Natural killer cell (primary cell): Measurements from ENCODE around the gene ATP5ME. TPM values are rescaled to one million over a fixed set of nuclear protein-coding genes. Genes with fewer than 3 reads are reported as not detected.

Experiments used
- ATAC-seq, 3 donors: fragments of 150-1000 bp in 2 of 3; fragments of 200-7000 bp in 1 of 3; cut with Tn5 transposase; 1 replicate in 1 of 3; 2 replicates in 2 of 3; pipeline ENCODE4 v1.10.0; 2021; ENCODE audit warnings: mild to moderate bottlenecking in 2 of 3, moderate library complexity in 2 of 3
- DNase-seq, 2 donors: peaks; one replicate each; pipeline versions ENCODE4 v3.0.0 to v3.0.0-alpha.2; 2013 to 2021; ENCODE audit warnings: mixed read lengths in 1 of 2
- H3K27ac ChIP-seq: one replicate; pipeline ENCODE4 v1.5.1; 2013; ENCODE audit warnings: mild to moderate bottlenecking, low read length
- H3K27me3 ChIP-seq: one replicate; pipeline ENCODE4 v1.6.1; 2013; ENCODE audit warnings: low read length; ENCODE audit not compliant: control insufficient read depth, insufficient read depth
- H3K36me3 ChIP-seq: one replicate; pipeline ENCODE4 v1.6.1; 2013; ENCODE audit warnings: low read length; ENCODE audit not compliant: control insufficient read depth, insufficient read depth
- H3K4me1 ChIP-seq: one replicate; pipeline ENCODE4 v1.6.1; 2013; ENCODE audit warnings: low read length; ENCODE audit not compliant: control insufficient read depth, insufficient read depth
- H3K4me3 ChIP-seq: one replicate; pipeline ENCODE4 v1.5.1; 2013; ENCODE audit warnings: low read length
- H3K9me3 ChIP-seq: one replicate; pipeline ENCODE4 v1.6.1; 2013; ENCODE audit warnings: low read length; ENCODE audit not compliant: control insufficient read depth, insufficient read depth
- H3K27ac Mint-ChIP-seq, 2 donors: one replicate each; pipeline ENCODE4 v1.8.0; 2022; ENCODE audit warnings: mild to moderate bottlenecking in 2 of 2, mixed read lengths in 2 of 2, moderate library complexity in 1 of 2
- H3K27me3 Mint-ChIP-seq, 2 donors: one replicate each; pipeline ENCODE4 v1.8.0; 2022; ENCODE audit warnings: low read depth in 2 of 2, mixed read lengths in 2 of 2
- H3K36me3 Mint-ChIP-seq: one replicate; pipeline ENCODE4 v1.8.0; 2022; ENCODE audit warnings: mixed read lengths
- H3K4me1 Mint-ChIP-seq, 2 donors: one replicate each; pipeline ENCODE4 v1.8.0; 2022; ENCODE audit warnings: mixed read lengths in 2 of 2
- H3K4me3 Mint-ChIP-seq: one replicate; pipeline ENCODE4 v1.8.0; 2022; ENCODE audit warnings: mild to moderate bottlenecking, moderate library complexity, mixed read lengths
- H3K9me3 Mint-ChIP-seq, 2 donors: one replicate each; pipeline ENCODE4 v1.8.0; 2022; ENCODE audit warnings: mixed read lengths in 2 of 2
- WGBS: methylation state at CpG from one replicate; pipeline ENCODE4 v1.1.7; 2013; ENCODE audit warnings: missing lambda C conversion rate; ENCODE audit not compliant: insufficient coverage; 5-methylcytosine and 5-hydroxymethylcytosine counted together
- intact Hi-C: fragments of 100-400 bp; cut with micrococcal nuclease; formaldehyde crosslinking; loops from one replicate; pipeline ENCODE4 v1.14.2; 2022
- total RNA-seq, 4 donors: library from RNA; stranded (reverse); fragments of 120-200 nt in 1 of 4; gene quantifications; one replicate each; pipeline versions ENCODE4 v1.2.3 to v1.2.4, GENCODE V29; 2013 to 2022
- TF ChIP-seq, protein P1 (sequence below): fragments of 200-600 bp; IDR thresholded peaks from one replicate; pipeline ENCODE4 v1.8.0; 2022; ENCODE audit warnings: antibody characterized with exemption

ATP5ME gene
- total RNA-seq, 3 donors from 2014 or later (not counting 1 experiment from before 2014, with no cell fraction given), result 114 to 140 (median 136) TPM

DNA sequence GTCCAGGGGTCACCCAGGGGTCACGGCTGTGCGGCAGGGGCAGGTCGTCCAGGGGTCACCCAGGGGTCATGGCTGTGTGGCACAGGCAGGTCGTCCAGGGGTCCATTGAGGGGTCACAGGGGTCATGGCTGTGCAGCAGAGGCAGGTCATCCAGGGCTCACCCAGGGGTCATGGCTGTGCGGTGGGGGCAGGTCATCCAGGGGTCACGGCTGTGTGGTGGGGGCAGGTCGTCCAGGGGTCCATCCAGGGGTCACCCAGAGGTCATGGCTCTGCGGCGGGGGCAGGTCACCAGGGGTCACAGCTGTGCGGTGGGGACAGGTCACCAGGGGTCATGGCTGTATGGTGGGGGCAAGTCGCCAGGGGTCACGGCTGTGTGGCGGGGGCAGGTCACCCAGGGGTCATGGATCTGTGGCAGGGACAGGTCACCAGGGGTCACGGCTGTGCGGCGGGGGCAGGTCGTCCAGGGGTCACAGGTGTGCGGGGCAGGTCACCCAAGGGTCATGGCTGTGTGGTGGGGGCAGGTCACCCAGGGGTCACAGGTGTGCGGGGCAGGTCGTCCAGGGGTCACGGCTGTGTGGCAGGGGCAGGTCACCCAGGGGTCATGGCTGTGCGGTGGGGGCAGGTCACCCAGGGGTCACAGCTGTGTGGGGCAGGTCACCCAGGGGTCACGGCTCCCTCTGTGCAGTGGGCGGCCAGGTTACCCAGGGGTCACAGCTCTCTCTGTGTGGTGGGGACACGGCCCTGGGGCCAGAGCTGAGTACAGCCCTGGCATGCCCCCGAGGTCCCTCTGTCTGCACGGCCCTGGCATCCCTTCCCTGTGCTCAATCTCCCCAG, 16.0 kb downstream of the ATP5ME start:
- no peaks in the 10 kb centered on the region for H3K36me3 ChIP-seq
- H3K4me3 ChIP-seq, result no peak overlapping the region
- H3K9me3 Mint-ChIP-seq, result peaks cover 0 to 2% of the 10 kb centered on the region in 2 donors
- H3K9me3 ChIP-seq, result no peaks in the 10 kb centered on the region
- 91% methylated on average over 27 of the region's 27 CpGs for WGBS
- ATAC-seq (no peak), DNase-seq (no peak)
- H3K4me1 ChIP-seq, result peaks cover 6% of the 10 kb centered on the region
- no peak overlapping the region for H3K27ac Mint-ChIP-seq
- no peaks in the 10 kb centered on the region for H3K27me3 ChIP-seq
- no peaks in the 10 kb centered on the region for H3K36me3 Mint-ChIP-seq
- peaks cover 0 to 3% of the 10 kb centered on the region in 2 donors for H3K4me1 Mint-ChIP-seq
- H3K4me3 Mint-ChIP-seq, result no peak overlapping the region
- H3K27ac ChIP-seq, result no peak overlapping the region
- intact Hi-C loops, result no loop called here
- TF ChIP-seq, protein P1, sequence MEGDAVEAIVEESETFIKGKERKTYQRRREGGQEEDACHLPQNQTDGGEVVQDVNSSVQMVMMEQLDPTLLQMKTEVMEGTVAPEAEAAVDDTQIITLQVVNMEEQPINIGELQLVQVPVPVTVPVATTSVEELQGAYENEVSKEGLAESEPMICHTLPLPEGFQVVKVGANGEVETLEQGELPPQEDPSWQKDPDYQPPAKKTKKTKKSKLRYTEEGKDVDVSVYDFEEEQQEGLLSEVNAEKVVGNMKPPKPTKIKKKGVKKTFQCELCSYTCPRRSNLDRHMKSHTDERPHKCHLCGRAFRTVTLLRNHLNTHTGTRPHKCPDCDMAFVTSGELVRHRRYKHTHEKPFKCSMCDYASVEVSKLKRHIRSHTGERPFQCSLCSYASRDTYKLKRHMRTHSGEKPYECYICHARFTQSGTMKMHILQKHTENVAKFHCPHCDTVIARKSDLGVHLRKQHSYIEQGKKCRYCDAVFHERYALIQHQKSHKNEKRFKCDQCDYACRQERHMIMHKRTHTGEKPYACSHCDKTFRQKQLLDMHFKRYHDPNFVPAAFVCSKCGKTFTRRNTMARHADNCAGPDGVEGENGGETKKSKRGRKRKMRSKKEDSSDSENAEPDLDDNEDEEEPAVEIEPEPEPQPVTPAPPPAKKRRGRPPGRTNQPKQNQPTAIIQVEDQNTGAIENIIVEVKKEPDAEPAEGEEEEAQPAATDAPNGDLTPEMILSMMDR, result no peak
- H3K27me3 Mint-ChIP-seq, result no peaks in the 10 kb centered on the region

DNA sequence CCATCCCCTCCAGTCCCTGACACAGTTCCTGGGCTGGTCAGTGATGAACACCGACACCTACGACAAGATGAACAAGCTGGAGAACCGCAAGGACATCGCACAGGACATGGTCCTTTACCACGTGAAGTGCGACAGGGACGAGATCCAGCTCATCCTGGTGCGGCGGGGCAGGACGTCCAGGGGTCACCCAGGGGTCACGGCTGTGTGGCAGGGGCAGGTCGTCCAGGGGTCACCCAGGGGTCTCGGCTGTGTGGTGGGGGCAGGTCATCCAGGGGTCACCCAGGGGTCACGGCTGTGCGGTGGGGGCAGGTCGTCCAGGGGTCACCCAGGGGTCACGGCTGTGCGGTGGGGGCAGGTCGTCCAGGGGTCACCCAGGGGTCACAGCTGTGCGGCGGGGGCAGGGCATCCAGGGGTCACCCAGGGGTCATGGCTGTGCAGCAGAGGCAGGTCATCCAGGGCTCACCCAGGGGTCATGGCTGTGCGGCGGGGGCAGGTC, 16.7 kb downstream of the ATP5ME start:
- TF ChIP-seq, protein P1, result no peak
- no peaks in the 10 kb centered on the region for H3K4me1 Mint-ChIP-seq
- no peaks in the 10 kb centered on the region for H3K36me3 Mint-ChIP-seq
- intact Hi-C loops, result no loop called here
- H3K27me3 Mint-ChIP-seq, result no peaks in the 10 kb centered on the region
- H3K9me3 Mint-ChIP-seq, result peaks cover 0 to 2% of the 10 kb centered on the region in 2 donors
- Histone ChIP-seq H3K4me1 (no peaks in the 10 kb centered on the region), H3K9me3 (no peaks in the 10 kb centered on the region), H3K27ac (no peak overlapping the region), H3K36me3 (no peaks in the 10 kb centered on the region), H3K4me3 (no peak overlapping the region), H3K27me3 (no peaks in the 10 kb centered on the region)
- 90% methylated on average over 23 of the region's 23 CpGs for WGBS
- no peak for ATAC-seq
- no peak overlapping the region for H3K4me3 Mint-ChIP-seq
- no peak for DNase-seq
- H3K27ac Mint-ChIP-seq, result no peak overlapping the region

DNA sequence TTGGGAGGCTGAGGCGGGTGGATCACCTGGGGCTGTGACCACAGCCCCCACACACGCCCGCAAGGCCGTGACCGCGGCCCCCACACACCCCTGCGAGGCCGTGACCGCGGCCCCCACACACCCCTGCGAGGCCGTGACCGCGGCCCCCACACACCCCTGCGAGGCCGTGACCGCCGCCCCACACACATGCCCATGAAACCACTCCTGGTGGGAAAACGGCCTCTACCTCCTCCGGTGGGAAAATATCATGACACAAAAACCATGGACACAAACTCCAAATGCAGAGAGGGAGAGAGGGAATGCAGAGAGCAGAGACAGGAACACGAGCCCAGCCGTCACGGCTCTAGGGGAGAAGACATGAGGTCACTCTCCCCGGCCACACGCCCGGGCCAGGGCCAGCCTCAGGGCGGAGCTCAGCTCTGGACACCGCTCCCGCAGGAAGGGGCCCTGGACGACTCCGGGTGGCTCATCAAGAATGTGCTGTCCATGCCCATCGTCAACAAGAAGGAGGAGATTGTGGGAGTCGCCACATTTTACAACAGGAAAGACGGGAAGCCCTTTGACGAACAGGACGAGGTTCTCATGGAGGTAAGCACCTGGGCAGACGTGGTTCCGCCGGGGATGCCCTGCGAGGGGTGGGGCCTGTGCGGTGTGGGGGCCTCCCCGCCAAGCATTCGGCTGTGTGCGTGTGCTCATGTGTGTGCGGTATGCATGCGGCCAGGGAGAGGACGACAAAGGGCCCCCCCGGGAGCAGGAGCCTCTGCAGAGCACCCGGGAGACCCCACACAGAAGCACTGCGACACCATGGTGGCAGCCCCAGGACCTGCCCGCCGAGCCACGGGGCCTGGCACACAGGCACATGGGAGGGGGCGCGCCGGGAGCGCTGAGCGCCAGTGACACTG, 17.4 kb downstream of the ATP5ME start:
- no peaks in the 10 kb centered on the region for H3K36me3 Mint-ChIP-seq
- H3K27me3 Mint-ChIP-seq, result peaks cover 0 to 2% of the 10 kb centered on the region in 2 donors
- DNase-seq, result no peak
- intact Hi-C loops, result no loop called here
- no peak overlapping the region for H3K27ac Mint-ChIP-seq
- Histone ChIP-seq H3K36me3 (no peaks in the 10 kb centered on the region), H3K27ac (no peak overlapping the region), H3K9me3 (no peaks in the 10 kb centered on the region), H3K4me1 (no peaks in the 10 kb centered on the region), H3K27me3 (no peaks in the 10 kb centered on the region), H3K4me3 (no peak overlapping the region)
- H3K4me3 Mint-ChIP-seq, result no peak overlapping the region
- 85% methylated on average over 58 of the region's 58 CpGs for WGBS
- no peak for ATAC-seq
- peaks cover 0 to 2% of the 10 kb centered on the region in 2 donors for H3K9me3 Mint-ChIP-seq
- H3K4me1 Mint-ChIP-seq, result no peaks in the 10 kb centered on the region
- TF ChIP-seq, protein P1, result no peak
